CD14-positive monocyte (primary cell): Measurements from ENCODE around the gene SZT2. TPM values are rescaled to one million over a fixed set of nuclear protein-coding genes. Genes with fewer than 3 reads are reported as not detected.

ENCODE experiments used
- DNase-seq, 3 donors: peaks; one replicate each; pipeline ENCODE4 v3.0.0-alpha.2; 2011 to 2022
- H2AFZ ChIP-seq: 2 replicates; pipeline ENCODE4 v1.6.0; 2012; ENCODE audit warnings: mild to moderate bottlenecking, low read depth, low read length, inconsistent platforms; ENCODE audit not compliant: insufficient read depth, poor library complexity, severe bottlenecking
- H3K27ac ChIP-seq, 2 donors: 1 replicate in 1 of 2; 2 replicates in 1 of 2; pipeline ENCODE4 v1.5.1; 2012 to 2013; ENCODE audit warnings: low read length in 2 of 2, control low read depth in 1 of 2, inconsistent platforms in 1 of 2, low read depth in 1 of 2, mild to moderate bottlenecking in 1 of 2
- H3K27me3 ChIP-seq, 2 donors: one replicate each; pipeline versions ENCODE4 v1.6.0 to v1.6.1; 2011 to 2013; ENCODE audit warnings: low read length in 2 of 2; ENCODE audit not compliant: control insufficient read depth in 2 of 2, insufficient read depth in 2 of 2
- H3K36me3 ChIP-seq, 2 donors: replicated peaks in 1 of 2; 1 replicate in 1 of 2; 2 replicates in 1 of 2; pipeline versions ENCODE4 v1.5.1 to v1.6.1; 2012 to 2013; ENCODE audit warnings: low read length in 2 of 2, control low read depth in 1 of 2, inconsistent platforms in 1 of 2, mild to moderate bottlenecking in 1 of 2; ENCODE audit not compliant: insufficient read depth in 2 of 2, control insufficient read depth in 1 of 2
- H3K4me1 ChIP-seq, 2 donors: 1 replicate in 1 of 2; 2 replicates in 1 of 2; pipeline versions ENCODE4 v1.5.1 to v1.6.1; 2012 to 2013; ENCODE audit warnings: low read length in 2 of 2, control low read depth in 1 of 2, inconsistent platforms in 1 of 2, mild to moderate bottlenecking in 1 of 2, moderate library complexity in 1 of 2; ENCODE audit not compliant: insufficient read depth in 2 of 2, control insufficient read depth in 1 of 2
- H3K4me2 ChIP-seq: replicated peaks from 2 replicates; pipeline ENCODE3; 2012; ENCODE audit warnings: low read length, moderate library complexity, mild to moderate bottlenecking; ENCODE audit not compliant: poor library complexity, severe bottlenecking; ENCODE audit errors: extremely low read depth
- H3K4me3 ChIP-seq, 3 experiments: fragments of 200-600 bp in 1 of 3; sonication (generic) in 1 of 3; replicated peaks in 1 of 3; 1 replicate in 2 of 3; 2 replicates in 1 of 3; pipeline ENCODE4 v1.5.1; 2011 to 2013; ENCODE audit warnings: low read length in 3 of 3, mild to moderate bottlenecking in 3 of 3, control low read depth in 2 of 3, low read depth in 2 of 3, inconsistent platforms in 1 of 3, moderate library complexity in 1 of 3
- H3K79me2 ChIP-seq: 2 replicates; pipeline ENCODE4 v1.6.0; 2012; ENCODE audit warnings: mild to moderate bottlenecking, control low read depth, inconsistent platforms, low read length, moderate library complexity; ENCODE audit not compliant: insufficient read depth
- H3K9ac ChIP-seq: 2 replicates; pipeline ENCODE4 v1.6.0; 2017; ENCODE audit warnings: low read length, mild to moderate bottlenecking; ENCODE audit not compliant: insufficient read depth, poor library complexity, severe bottlenecking
- H3K9me3 ChIP-seq, 2 donors: replicated peaks in 1 of 2; 1 replicate in 1 of 2; 2 replicates in 1 of 2; pipeline versions ENCODE4 v1.5.1 to v1.6.1; 2012 to 2013; ENCODE audit warnings: low read length in 2 of 2, control low read depth in 1 of 2; ENCODE audit not compliant: control insufficient read depth in 1 of 2, insufficient read depth in 1 of 2
- H4K20me1 ChIP-seq: 2 replicates; pipeline ENCODE4 v1.6.0; 2012; ENCODE audit warnings: mild to moderate bottlenecking, low read length, control low read depth, moderate library complexity; ENCODE audit not compliant: insufficient read depth
- H3K27ac Mint-ChIP-seq, 7 donors: one replicate each; pipeline ENCODE4 v1.8.0; 2020; ENCODE audit warnings: mild to moderate bottlenecking in 7 of 7, mixed read lengths in 7 of 7, moderate library complexity in 6 of 7, inconsistent platforms in 2 of 7
- H3K27me3 Mint-ChIP-seq, 3 donors: one replicate each; pipeline ENCODE4 v1.8.0; 2021 to 2022; ENCODE audit warnings: low read depth in 3 of 3, mild to moderate bottlenecking in 3 of 3, mixed read lengths in 3 of 3, moderate library complexity in 3 of 3, inconsistent platforms in 1 of 3
- H3K36me3 Mint-ChIP-seq, 2 donors: one replicate each; pipeline ENCODE4 v1.8.0; 2020; ENCODE audit warnings: mixed read lengths in 2 of 2, inconsistent platforms in 1 of 2, mild to moderate bottlenecking in 1 of 2
- H3K4me1 Mint-ChIP-seq: one replicate; pipeline ENCODE4 v1.8.0; 2020; ENCODE audit warnings: mild to moderate bottlenecking, mixed read lengths
- H3K4me3 Mint-ChIP-seq, 2 donors: one replicate each; pipeline ENCODE4 v1.8.0; 2020; ENCODE audit warnings: mild to moderate bottlenecking in 2 of 2, mixed read lengths in 2 of 2, moderate library complexity in 1 of 2
- H3K9me3 Mint-ChIP-seq, 7 donors: one replicate each; pipeline ENCODE4 v1.8.0; 2020 to 2022; ENCODE audit warnings: mixed read lengths in 7 of 7, mild to moderate bottlenecking in 6 of 7, moderate library complexity in 6 of 7, inconsistent platforms in 2 of 7
- CTCF ChIP-seq: fragments of 200-600 bp; IDR thresholded peaks from one replicate; pipeline ENCODE4 v1.8.0; 2022; ENCODE audit warnings: antibody characterized with exemption, mild to moderate bottlenecking
- WGBS: methylation state at CpG from one replicate; pipeline ENCODE4 v1.1.5; 2013; ENCODE audit warnings: missing lambda C conversion rate; ENCODE audit not compliant: insufficient coverage; 5-methylcytosine and 5-hydroxymethylcytosine counted together
- intact Hi-C, 2 donors: fragments of 100-400 bp; cut with micrococcal nuclease; formaldehyde crosslinking; loops; one replicate each; pipeline versions ENCODE4 v1.15.0 to v1.15.1; 2023
- polyA plus RNA-seq, 3 donors: library from polyadenylated mRNA; depleted of rRNA in 1 of 3; unstranded in 2 of 3; stranded (reverse) in 1 of 3; fragments of 300-500 nt in 2 of 3; fragments of >200 nt in 1 of 3; fragmentation: Illumina TruSeq in 2 of 3; gene quantifications; 1 replicate in 2 of 3; 2 replicates in 1 of 3; pipeline ENCODE4 v1.2.3, GENCODE V29; 2012 to 2021

SZT2 gene
- polyA plus RNA-seq, 3 donors, result 2.4 to 29.9 (median 2.6) TPM

GRCh38 chr1:43439781-43440180, 50.1 kb downstream of the SZT2 start:
- TF ChIP-seq CTCF, result no peak
- H3K9ac ChIP-seq, result no peak overlapping the region
- no peaks in the 10 kb centered on the region for H3K79me2 ChIP-seq
- DNase-seq, result no peak
- H3K9me3 ChIP-seq, result no peaks in the 10 kb centered on the region
- Mint-ChIP-seq H3K27me3 (peaks cover 0 to 3% (median 0%) of the 10 kb centered on the region in 3 donors), H3K27ac (peak overlapping the region in 1 of 7 donors; percentile 10), H3K36me3 (peaks cover 91 to 93% of the 10 kb centered on the region in 2 donors), H3K4me3 (no peak overlapping the region), H3K4me1 (no peaks in the 10 kb centered on the region), H3K9me3 (peaks cover 0 to 2% (median 0%) of the 10 kb centered on the region in 7 donors)
- H3K4me1 ChIP-seq, result no peaks in the 10 kb centered on the region
- peaks cover 83 to 100% of the 10 kb centered on the region in 2 donors for H3K36me3 ChIP-seq
- intact Hi-C loops, result no loop called here
- no peaks in the 10 kb centered on the region for H3K27me3 ChIP-seq
- no peak overlapping the region for H3K27ac ChIP-seq
- no peak overlapping the region for H3K4me3 ChIP-seq
- no peak overlapping the region for H3K4me2 ChIP-seq
- WGBS, result 100% methylated on average over 6 of the region's 7 CpGs
- no peak overlapping the region for H2AFZ ChIP-seq
- no peaks in the 10 kb centered on the region for H4K20me1 ChIP-seq

GRCh38 chr1:43440358-43440757, 50.7 kb downstream of the SZT2 start:
- H3K36me3 Mint-ChIP-seq, result peaks cover 91 to 93% of the 10 kb centered on the region in 2 donors
- Histone ChIP-seq H3K9ac (no peak overlapping the region), H3K79me2 (no peaks in the 10 kb centered on the region), H3K27me3 (no peaks in the 10 kb centered on the region), H3K27ac (no peak overlapping the region), H4K20me1 (no peaks in the 10 kb centered on the region), H3K36me3 (peaks cover 83 to 100% of the 10 kb centered on the region in 2 donors), H2AFZ (no peak overlapping the region), H3K4me1 (no peaks in the 10 kb centered on the region), H3K4me2 (no peak overlapping the region), H3K9me3 (no peaks in the 10 kb centered on the region), H3K4me3 (no peak overlapping the region)
- intact Hi-C loops, result no loop called here
- peaks cover 0 to 3% (median 0%) of the 10 kb centered on the region in 3 donors for H3K27me3 Mint-ChIP-seq
- DNase-seq, result no peak
- TF ChIP-seq CTCF, result no peak
- WGBS, result no CpG with 5 or more reads among the region's 7 CpGs
- H3K4me3 Mint-ChIP-seq, result no peak overlapping the region
- H3K4me1 Mint-ChIP-seq, result no peaks in the 10 kb centered on the region
- H3K27ac Mint-ChIP-seq, result peak overlapping the region in 2 of 7 donors; percentile 17 to 46
- H3K9me3 Mint-ChIP-seq, result peaks cover 0 to 2% (median 0%) of the 10 kb centered on the region in 7 donors
